ENCODE data around the gene PRR30. TPM values are rescaled to one million over a fixed set of nuclear protein-coding genes. Genes with fewer than 3 reads are reported as not detected.
A peak's percentile ranks its signal among the peaks of the same experiment; 100 is the strongest.
"Not testable (repeated sequence)": the region's sequence is repeated elsewhere in the genome, so short reads cannot be mapped to it uniquely, and the experiment has no call there.

Gene PRR30
- polyA plus RNA-seq, 1 donor (not counting 4 experiments of a cell fraction or from before 2014, with no cell fraction given), result not detected

DNA sequence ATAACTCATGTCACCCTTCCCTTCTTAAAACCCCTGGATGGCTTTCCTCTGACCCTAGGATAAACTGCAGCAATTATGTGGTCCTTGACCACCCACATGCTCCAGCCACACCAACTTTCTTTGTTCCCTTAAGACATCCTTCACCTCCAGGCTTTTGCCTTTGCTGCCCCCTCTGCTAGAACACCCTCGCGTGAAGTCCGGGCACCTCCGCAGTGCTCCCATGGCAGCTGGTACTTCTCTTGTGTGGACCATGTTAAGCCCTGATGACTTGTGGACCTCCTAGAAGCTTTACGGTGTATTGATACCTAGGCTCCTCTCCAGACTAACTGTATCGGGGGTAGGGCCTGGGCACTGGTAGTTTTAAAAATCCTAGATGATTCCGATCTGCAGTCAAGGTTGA lies 16.4 kb downstream of the PRR30 start:
- H3K79me2 ChIP-seq (ENCODE audit: control insufficient read depth, insufficient read depth, low read length), result no peaks in the 10 kb centered on the region
- FAIRE-seq (no peak), DNase-seq (ENCODE audit: low read depth, low spot score) (no peak)
- no peaks in the 10 kb centered on the region for H3K36me3 ChIP-seq (ENCODE audit: control insufficient read depth in 2 of 2, extremely low read depth in 1 of 2, insufficient read depth in 2 of 2, low read length in 2 of 2)
- H3K9me1 ChIP-seq (ENCODE audit: control insufficient read depth, extremely low read depth, insufficient read depth, low read length), result no peaks in the 10 kb centered on the region
- H4K20me1 ChIP-seq (ENCODE audit: control insufficient read depth, extremely low read depth, insufficient read depth, low read length), result no peaks in the 10 kb centered on the region
- H3K4me2 ChIP-seq (ENCODE audit: control insufficient read depth, extremely low read depth, insufficient read depth, low read depth, low read length), result no peak overlapping the region
- H2AFZ ChIP-seq (ENCODE audit: control insufficient read depth, low read length), result no peak overlapping the region
- peaks cover 56% of the 10 kb centered on the region for H3K27me3 ChIP-seq (ENCODE audit: control insufficient read depth, extremely low read depth, insufficient read depth, low read length)
- H3K4me3 ChIP-seq (ENCODE audit: control insufficient read depth in 2 of 3, extremely low read depth in 1 of 3, insufficient read depth in 2 of 3, low read depth in 1 of 3, low read length in 3 of 3), result no peak overlapping the region
- dilution Hi-C loops (cut with MboI; ENCODE audit: extremely low pct_ligation_motif_present, low sequenced_read_pairs), result no loop called here
- no peak for TF ChIP-seq EZH2 (IDR thresholded peaks at IDR 0.05; ENCODE audit: low read length)
- H3K27ac ChIP-seq (ENCODE audit: control insufficient read depth, insufficient read depth, low read length), result no peak overlapping the region
- no peaks in the 10 kb centered on the region for H3K9me3 ChIP-seq (ENCODE audit: control insufficient read depth, low read depth, low read length)
- H3K4me1 ChIP-seq (ENCODE audit: control insufficient read depth, extremely low read depth, insufficient read depth, low read length), result peaks cover 3% of the 10 kb centered on the region
- no peak overlapping the region for H3K9ac ChIP-seq (ENCODE audit: control insufficient read depth, extremely low read depth, insufficient read depth, low read length)

DNA sequence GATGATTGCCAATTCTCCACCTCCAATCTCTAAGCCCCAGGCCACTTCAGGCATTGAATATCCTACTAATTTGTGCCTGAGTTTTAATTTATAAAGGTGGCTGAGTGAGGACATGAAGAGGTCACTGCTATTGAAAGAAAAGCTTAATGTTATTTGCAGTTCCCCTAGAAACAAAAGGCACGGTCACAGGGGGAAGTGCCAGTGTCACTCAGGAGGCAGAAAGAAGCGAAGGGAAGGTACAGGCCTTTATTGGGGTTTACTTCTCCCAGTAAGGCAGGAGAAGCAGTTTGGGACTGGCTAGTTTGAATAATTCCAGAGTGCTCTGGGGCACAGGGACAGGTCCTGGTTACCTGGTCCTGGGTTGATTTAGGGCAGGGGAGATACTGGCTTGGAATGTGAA lies 17.3 kb downstream of the PRR30 start:
- no peaks in the 10 kb centered on the region for H3K79me2 ChIP-seq (ENCODE audit: control insufficient read depth, insufficient read depth, low read length)
- H3K9ac ChIP-seq (ENCODE audit: control insufficient read depth, extremely low read depth, insufficient read depth, low read length), result no peak overlapping the region
- dilution Hi-C loops (cut with MboI; ENCODE audit: extremely low pct_ligation_motif_present, low sequenced_read_pairs), result no loop called here
- no peak overlapping the region for H2AFZ ChIP-seq (ENCODE audit: control insufficient read depth, low read length)
- H3K27me3 ChIP-seq (ENCODE audit: control insufficient read depth, extremely low read depth, insufficient read depth, low read length), result peaks cover 63% of the 10 kb centered on the region
- H3K4me1 ChIP-seq (ENCODE audit: control insufficient read depth, extremely low read depth, insufficient read depth, low read length), result peaks cover 3% of the 10 kb centered on the region
- no peaks in the 10 kb centered on the region for H3K9me3 ChIP-seq (ENCODE audit: control insufficient read depth, low read depth, low read length)
- no peak overlapping the region for H3K4me3 ChIP-seq (ENCODE audit: control insufficient read depth in 2 of 3, extremely low read depth in 1 of 3, insufficient read depth in 2 of 3, low read depth in 1 of 3, low read length in 3 of 3)
- no peak overlapping the region for H3K27ac ChIP-seq (ENCODE audit: control insufficient read depth, insufficient read depth, low read length)
- no peaks in the 10 kb centered on the region for H4K20me1 ChIP-seq (ENCODE audit: control insufficient read depth, extremely low read depth, insufficient read depth, low read length)
- no peaks in the 10 kb centered on the region for H3K9me1 ChIP-seq (ENCODE audit: control insufficient read depth, extremely low read depth, insufficient read depth, low read length)
- no peak for TF ChIP-seq EZH2 (IDR thresholded peaks at IDR 0.05; ENCODE audit: low read length)
- TF ChIP-seq, protein P1, sequence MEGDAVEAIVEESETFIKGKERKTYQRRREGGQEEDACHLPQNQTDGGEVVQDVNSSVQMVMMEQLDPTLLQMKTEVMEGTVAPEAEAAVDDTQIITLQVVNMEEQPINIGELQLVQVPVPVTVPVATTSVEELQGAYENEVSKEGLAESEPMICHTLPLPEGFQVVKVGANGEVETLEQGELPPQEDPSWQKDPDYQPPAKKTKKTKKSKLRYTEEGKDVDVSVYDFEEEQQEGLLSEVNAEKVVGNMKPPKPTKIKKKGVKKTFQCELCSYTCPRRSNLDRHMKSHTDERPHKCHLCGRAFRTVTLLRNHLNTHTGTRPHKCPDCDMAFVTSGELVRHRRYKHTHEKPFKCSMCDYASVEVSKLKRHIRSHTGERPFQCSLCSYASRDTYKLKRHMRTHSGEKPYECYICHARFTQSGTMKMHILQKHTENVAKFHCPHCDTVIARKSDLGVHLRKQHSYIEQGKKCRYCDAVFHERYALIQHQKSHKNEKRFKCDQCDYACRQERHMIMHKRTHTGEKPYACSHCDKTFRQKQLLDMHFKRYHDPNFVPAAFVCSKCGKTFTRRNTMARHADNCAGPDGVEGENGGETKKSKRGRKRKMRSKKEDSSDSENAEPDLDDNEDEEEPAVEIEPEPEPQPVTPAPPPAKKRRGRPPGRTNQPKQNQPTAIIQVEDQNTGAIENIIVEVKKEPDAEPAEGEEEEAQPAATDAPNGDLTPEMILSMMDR (optimal IDR thresholded peaks at IDR 0.05 in 1 of 3, IDR thresholded peaks at IDR 0.05 in 1 of 3, conservative IDR thresholded peaks at IDR 0.05 in 1 of 3; ENCODE audit: extremely low read depth in 1 of 3, insufficient read depth in 2 of 3, low read length in 3 of 3), result no peak
- H3K4me2 ChIP-seq (ENCODE audit: control insufficient read depth, extremely low read depth, insufficient read depth, low read depth, low read length), result no peak overlapping the region
- no peaks in the 10 kb centered on the region for H3K36me3 ChIP-seq (ENCODE audit: control insufficient read depth in 2 of 2, extremely low read depth in 1 of 2, insufficient read depth in 2 of 2, low read length in 2 of 2)
- FAIRE-seq, result no peak
- DNase-seq (ENCODE audit: low read depth, low spot score), result no peak

DNA sequence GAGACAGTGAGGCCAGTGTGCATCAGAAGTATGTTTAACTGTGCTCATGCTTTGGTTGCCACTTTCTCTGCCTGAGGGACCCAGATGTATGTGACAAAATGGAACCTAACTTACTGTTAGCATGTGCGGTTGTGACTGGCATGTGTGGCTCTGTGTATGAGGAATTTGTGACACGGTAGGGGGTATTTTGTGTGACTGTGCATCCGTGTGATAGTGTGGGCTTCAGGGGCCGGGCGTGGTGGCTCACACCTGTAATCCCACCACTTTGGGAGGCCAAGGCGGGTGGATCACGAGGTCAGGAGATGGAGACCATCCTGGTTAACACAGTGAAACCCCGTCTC lies 19.9 kb downstream of the PRR30 start:
- DNase-seq (ENCODE audit: low read depth, low spot score); H3K9me1 ChIP-seq (ENCODE audit: control insufficient read depth, extremely low read depth, insufficient read depth, low read length); H3K9me3 ChIP-seq (ENCODE audit: control insufficient read depth, low read depth, low read length); H4K20me1 ChIP-seq (ENCODE audit: control insufficient read depth, extremely low read depth, insufficient read depth, low read length); H3K79me2 ChIP-seq (ENCODE audit: control insufficient read depth, insufficient read depth, low read length); H3K36me3 ChIP-seq (ENCODE audit: control insufficient read depth in 2 of 2, extremely low read depth in 1 of 2, insufficient read depth in 2 of 2, low read length in 2 of 2); FAIRE-seq; H3K27ac ChIP-seq (ENCODE audit: control insufficient read depth, insufficient read depth, low read length); dilution Hi-C loops (cut with MboI; ENCODE audit: extremely low pct_ligation_motif_present, low sequenced_read_pairs); H3K9ac ChIP-seq (ENCODE audit: control insufficient read depth, extremely low read depth, insufficient read depth, low read length); H2AFZ ChIP-seq (ENCODE audit: control insufficient read depth, low read length); H3K4me1 ChIP-seq (ENCODE audit: control insufficient read depth, extremely low read depth, insufficient read depth, low read length): not testable (repeated sequence)
- Histone ChIP-seq H3K4me2 (ENCODE audit: control insufficient read depth, extremely low read depth, insufficient read depth, low read depth, low read length) (peak overlapping the region; percentile 65), H3K4me3 (ENCODE audit: control insufficient read depth in 2 of 3, extremely low read depth in 1 of 3, insufficient read depth in 2 of 3, low read depth in 1 of 3, low read length in 3 of 3) (peak overlapping the region in 1 of 3 experiments; percentile 26), H3K27me3 (ENCODE audit: control insufficient read depth, extremely low read depth, insufficient read depth, low read length) (peaks cover 63% of the 10 kb centered on the region)
